Right lung (tissue), 5 donors: ENCODE data around the gene CES2. TPM values are rescaled to one million over a fixed set of nuclear protein-coding genes. Genes with fewer than 3 reads are reported as not detected.
"Not testable (repeated sequence)": the region's sequence is repeated elsewhere in the genome, so short reads cannot be mapped to it uniquely, and the experiment has no call there.

ENCODE experiments used
- DNase-seq, 2 donors: peaks; one replicate each; pipeline ENCODE4 v3.0.0-alpha.2; 2013
- polyA plus RNA-seq, 5 donors: library from polyadenylated mRNA; unstranded; fragments of 120-200 nt; gene quantifications; one replicate each; pipeline versions ENCODE4 v1.2.1 to v1.2.3, GENCODE V29; 2013; ENCODE audit warnings: inconsistent platforms in 1 of 5, low replicate concordance in 1 of 5; ENCODE audit not compliant: insufficient read length in 5 of 5, insufficient read depth in 1 of 5

CES2 gene
- polyA plus RNA-seq, 5 donors, result 30.8 to 37.9 (median 36.0) TPM

DNA sequence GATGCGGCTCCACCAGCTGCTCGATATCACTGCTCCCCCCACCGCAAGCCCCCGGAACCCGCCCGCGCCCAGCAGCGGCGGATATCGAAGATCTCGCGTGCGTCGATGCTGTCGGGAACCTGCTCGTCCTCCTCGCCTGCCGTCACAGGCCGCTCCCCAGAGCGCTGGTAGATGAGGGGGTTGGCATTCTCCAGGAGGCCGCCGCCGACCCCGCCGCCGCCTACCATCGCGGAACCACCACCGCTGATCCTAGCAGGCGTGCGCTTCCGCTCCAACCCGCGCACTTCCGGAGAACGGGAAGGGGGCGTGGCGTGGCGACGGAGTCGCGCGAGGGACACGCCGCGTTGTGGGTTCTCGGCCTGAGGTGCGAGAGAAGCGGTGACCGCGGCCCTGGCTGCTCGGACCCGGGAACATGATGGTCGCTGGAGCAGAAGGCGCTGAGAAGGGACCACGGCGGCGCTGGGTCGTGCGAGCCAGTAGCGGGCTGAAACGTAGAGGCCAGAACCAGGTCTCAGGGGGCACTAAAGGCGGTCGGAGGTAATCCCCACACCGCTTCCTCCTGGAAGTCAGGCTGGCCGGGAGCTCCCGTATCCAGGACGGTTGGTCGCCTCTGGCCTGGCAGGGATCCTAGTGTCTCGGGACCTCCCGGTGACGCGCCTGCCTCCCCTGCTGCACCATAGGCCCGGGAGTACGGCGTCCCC lies 1.0 kb upstream of the CES2 start, which contains the start of gene CIAO2B:
Gene CIAO2B (minus strand): TSS at position 265 of the 701 bp plus-strand sequence. CDS start 38 bp downstream, at position 227.
- peak; percentile 92 for DNase-seq

- not testable (repeated sequence) for DNase-seq
Observed at GRCh38 chr16:66934839-66935313, 440 bp upstream of the CES2 start.

DNA sequence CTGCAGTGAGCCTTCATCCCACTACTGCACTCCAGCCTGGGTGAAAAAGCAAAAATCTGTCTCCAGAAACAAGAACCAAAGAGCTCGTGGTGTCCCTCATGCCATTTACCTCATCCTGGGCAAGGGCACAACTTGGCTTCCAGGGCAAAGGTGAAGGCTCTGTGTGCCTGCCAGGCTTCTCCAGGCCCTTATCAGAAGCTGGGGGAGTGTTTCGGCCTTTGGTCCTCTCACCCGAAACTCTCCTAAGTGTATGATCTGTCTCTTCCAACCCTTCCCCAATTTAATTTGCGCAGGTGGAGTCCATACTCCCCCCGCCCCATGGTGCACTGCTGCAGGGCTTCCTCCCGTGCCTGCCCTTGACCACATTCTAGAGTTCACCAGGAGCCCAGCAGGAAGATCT lies 1.1 kb downstream of the CES2 start:
- no peak for DNase-seq

DNA sequence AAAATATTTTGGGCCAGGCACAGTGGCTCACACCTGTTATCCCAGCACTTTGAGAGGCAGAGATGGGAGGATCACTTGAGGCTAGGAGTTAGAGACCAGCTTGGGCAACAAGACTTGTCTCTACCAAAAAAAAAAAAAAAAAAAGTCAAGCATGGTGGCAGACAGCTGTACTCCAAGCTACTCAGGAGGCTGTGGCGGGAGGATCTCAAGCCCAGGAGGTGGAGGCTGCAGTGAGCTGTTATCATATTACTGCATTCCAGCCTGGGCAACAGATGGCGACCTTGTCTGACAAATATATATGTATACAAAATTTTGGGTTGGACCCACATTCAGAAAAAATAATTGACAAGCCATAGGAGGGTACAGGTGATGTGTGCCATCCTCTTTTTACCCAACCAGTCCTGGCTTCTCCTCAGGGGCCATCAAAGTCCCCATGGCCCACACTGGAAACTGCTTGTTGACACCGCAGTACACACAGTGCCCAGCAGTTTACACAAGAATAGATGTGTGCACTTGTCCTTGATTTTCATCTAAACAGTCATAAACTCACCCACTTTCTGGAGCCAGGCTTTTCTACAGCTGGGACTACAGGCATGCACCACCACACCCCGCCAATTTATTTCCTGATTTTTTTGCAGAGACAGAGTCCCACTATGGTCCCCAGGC lies 1.7 kb downstream of the CES2 start:
- DNase-seq, result no peak

- DNase-seq, result no peak
Observed at GRCh38 chr16:66937725-66938337, 2.5 kb downstream of the CES2 start.

DNA sequence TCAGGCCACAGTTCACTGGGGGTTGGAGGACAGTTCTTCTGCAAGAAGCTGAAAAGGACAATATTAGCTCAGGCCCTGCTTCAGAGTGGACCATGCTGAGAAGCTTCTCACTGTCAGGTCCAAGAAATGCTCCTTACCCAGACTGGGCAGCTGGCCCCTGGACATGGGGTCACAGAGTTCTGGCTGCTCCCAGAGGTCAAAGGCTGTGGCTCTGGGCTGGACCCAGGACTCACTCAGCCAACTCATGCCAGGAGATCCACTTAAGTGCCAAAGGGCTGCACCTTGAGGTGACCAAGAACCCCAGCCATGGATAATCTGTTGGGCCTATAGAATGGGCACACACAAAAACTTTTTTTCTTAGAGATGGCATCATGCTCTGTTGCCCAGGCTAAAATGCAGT lies 4.0 kb downstream of the CES2 start:
- DNase-seq, result no peak

DNA sequence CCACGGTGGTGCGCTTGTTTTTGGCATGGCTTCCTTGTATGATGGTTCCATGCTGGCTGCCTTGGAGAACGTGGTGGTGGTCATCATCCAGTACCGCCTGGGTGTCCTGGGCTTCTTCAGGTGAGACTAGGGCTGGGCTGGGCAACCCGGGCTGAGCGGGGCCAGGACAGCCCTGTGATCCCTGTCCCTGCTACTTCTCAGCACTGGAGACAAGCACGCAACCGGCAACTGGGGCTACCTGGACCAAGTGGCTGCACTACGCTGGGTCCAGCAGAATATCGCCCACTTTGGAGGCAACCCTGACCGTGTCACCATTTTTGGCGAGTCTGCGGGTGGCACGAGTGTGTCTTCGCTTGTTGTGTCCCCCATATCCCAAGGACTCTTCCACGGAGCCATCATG lies 4.9 kb downstream of the CES2 start:
- DNase-seq, result no peak

- DNase-seq, result no peak
Observed at GRCh38 chr16:66942981-66943380, 7.7 kb downstream of the CES2 start.

DNA sequence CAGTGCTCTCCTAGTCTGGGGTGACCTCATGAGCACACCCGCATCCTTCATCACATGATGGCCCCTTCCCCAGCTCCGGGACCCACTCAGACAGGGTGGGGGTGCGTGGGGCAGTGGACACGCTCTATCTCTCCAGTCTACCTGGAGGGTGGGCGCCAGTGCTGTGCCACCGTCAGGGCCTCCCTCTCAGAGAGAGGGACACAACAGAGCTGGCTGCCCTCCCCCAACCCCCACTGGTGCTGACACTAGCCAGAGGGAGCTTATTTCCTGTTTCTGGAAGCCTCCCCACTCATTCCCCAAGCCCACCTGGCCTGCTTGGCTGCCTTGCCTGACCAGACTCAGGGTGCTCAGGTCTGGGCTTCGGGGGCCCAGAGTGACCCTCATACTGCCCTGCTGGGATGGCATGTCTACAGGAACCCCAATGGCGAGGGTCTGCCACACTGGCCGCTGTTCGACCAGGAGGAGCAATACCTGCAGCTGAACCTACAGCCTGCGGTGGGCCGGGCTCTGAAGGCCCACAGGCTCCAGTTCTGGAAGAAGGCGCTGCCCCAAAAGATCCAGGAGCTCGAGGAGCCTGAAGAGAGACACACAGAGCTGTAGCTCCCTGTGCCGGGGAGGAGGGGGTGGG lies 8.2 kb downstream of the CES2 start:
- no peak for DNase-seq

DNA sequence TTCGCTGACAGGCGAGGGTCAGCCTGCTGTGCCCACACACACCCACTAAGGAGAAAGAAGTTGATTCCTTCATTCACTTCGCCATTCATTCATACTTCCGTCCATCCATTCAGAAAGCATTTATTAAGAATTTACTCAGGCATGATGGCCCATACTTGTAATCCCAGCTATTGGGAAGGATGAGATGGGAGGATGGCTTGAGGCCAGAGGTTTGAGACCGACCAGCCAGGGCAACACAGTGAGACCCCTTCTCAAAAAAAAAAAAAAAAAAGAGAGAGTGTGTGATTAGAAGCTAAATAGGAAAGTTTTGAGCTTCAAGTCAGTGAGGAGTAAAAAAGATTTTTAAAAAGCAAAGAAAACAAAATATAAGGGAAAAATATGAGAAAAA lies 8.7 kb downstream of the CES2 start:
- DNase-seq, result no peak

GRCh38 chr16:66944971-66945370 lies 9.7 kb downstream of the CES2 start:
- not testable (repeated sequence) for DNase-seq

DNA sequence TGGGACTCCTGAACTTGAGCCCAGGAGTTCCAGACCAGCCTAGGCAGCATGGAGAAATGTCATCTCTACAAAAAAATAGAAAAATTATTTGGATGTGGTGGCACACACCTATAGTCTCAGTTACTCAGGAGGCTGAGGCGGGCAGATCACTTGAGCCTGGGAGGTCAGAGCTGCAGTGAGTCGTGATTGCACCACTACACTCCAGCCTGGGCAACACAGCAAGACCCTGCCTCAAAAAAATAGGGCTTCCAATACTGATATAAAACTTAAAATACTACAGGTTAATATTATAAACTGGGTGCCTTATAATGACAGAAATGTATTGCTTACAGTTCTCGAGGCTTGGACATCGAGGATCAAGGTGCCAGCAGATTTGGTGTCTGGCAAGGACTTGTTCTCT lies 10.6 kb downstream of the CES2 start:
- no peak for DNase-seq

GRCh38 chr16:66946541-66946940 lies 11.2 kb downstream of the CES2 start:
- DNase-seq, result no peak

DNA sequence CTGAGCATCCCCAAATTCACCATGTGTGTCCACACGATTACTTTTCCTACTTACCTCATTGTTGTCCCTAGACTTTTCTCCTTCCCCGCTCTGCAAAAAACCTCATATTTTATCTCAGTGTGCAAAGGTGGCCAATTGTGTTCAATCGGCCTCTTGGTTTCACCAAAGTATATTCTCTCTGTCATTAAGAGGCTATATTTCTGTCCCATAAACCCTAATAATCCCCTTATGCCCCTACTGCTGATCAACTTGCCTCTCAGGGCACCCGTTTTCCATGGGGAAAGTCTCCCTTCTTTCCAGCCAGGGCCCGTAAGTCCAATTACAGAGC lies 11.6 kb downstream of the CES2 start:
- DNase-seq, result no peak

DNA sequence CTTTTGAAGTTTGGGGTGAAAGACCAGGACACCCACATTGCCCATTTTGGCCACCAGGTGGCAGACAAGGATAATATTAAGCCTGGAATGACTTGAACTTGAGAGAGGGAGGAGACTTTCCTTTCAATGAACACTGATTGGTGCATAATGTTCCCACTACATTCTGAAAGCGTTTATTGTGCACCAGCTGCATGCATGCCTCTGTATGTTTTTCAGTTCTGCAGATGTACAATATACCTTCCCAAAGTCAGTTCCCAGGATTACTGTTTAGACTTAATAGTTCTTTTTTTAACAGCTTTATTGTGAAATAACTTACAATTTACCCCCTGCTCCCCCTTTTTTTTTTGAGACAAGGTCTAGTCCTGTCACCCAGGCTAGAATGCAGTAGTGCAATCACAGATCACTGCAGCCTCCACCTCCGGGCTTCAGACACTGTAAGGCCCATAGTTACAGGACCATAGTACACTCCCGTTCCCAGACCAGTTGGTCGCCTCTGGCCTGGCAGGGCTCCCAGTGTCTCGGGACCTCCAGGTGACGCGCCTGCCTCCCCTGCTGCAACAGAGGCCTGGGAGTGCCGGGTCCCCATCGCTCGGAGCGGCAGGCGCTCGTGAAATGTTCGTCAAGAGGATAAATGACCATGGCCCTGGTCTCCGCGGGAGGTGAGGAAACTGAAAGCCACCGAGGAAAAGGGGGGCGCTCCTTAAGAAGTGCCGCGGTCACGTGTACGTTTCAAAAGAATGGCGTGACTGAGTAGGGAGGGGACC lies 12.2 kb downstream of the CES2 start:
- DNase-seq, result peak; percentile 61 to 74

GRCh38 chr16:66948134-66948836 lies 13.0 kb downstream of the CES2 start:
- no peak for DNase-seq

DNA sequence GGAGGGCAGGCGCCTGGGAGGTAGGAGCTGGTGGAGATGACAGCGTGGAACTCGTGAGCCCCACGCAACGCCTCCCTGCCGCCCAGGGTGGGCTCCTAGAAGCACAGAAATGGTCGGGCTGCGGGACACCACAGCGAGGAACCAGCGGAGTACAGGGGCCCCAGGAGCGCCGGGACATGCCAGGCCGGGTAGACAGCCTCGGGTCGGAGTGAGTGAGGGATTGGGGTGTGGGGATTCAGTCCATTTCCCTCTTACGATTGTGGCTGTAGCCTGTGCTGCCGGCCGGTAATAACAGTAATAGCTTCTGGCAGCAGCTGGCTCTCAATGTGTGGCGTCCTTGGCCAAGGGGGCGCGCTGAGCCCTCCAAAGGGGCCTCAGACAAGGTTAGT lies 13.5 kb downstream of the CES2 start:
- no peak for DNase-seq

DNA sequence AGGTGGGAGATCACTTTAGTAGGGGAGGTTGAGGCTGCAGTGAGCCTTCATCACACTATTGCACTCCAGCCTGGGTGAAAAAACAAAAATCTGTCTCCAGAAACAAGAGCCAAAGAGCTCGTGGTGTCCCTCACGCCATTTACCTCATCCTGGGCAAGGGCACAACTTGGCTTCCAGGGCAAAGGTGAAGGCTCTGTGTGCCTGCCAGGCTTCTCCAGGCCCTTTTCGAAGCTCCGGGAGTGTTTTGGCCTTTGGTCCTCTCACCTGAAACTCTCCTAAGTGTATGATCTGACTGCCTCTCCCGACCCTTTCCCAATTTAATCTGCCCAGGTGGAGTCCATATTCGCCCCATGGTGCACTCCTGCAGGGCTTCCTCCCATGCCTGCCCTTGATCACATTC lies 14.2 kb downstream of the CES2 start:
- DNase-seq, result no peak

DNA sequence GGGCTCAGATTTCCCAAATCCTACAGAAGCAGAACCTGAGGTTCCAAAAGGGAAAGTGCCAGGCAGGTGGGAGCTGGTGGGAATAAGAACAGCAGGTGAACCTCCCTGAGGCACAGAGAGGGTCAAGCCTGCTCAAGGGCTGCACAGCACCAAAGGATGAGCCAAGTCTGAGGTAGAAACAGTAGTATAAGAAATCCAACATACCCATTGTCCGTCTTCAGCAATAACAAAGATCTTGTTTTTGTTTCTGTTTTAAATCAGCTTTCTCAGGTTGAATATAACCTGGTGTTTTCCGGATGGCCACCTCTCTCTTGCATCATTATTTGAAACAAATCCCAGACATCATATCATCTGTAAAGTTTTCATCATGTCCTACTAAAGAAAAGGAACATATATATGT lies 15.1 kb downstream of the CES2 start:
- DNase-seq, result no peak

GRCh38 chr16:66950971-66951790 lies 15.9 kb downstream of the CES2 start:
- no peak for DNase-seq
